Measurements from ENCODE around the gene CSNK1A1L.

The CSNK1A1L gene

GRCh38 chr13:37105251-37105714 lies at the start of gene CSNK1A1L:
TSS of gene CSNK1A1L (minus strand) at chr13:37105664. CDS start at chr13:37105256, 408 bp downstream.
- no peak for DNase-seq

DNA sequence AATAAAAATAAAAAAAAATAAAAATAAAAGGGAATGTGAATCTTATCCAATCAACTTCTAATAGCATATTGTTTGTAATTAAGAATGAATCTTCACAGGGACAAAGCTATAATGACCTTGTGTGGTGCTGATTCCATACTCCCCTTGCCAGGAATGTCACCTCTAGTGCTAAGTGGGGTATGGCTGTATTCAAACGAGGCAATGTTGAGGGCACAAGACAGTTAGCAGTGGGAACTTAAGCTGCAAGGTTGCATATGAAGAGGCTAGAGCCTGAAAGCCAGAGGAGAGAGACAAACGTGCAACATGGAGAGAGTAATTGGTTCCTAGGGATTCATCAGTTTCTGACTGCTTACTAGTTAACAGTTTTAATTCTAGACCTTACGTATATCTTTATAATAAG lies 43.9 kb upstream of the CSNK1A1L start:
- DNase-seq: no peak

DNA sequence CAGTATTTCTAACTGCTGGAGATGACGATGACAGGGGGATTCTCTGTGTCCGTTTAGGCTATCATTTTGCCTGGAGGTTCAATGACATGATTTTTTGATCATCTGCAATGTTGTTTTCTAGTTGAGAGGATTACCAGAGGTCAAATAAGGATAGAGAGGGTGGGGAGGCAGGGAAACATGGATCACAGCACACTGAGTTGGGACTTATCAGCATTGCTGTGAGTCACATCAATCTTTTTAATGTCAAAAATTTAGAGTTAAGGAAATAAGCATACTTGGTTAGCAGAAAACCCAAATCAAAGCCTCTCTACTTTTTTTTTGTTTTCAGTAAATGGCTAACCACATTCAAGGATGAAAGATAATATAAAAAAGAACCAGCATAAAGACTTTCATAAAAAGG lies 43.0 kb upstream of the CSNK1A1L start:
- DNase-seq: no peak

DNA sequence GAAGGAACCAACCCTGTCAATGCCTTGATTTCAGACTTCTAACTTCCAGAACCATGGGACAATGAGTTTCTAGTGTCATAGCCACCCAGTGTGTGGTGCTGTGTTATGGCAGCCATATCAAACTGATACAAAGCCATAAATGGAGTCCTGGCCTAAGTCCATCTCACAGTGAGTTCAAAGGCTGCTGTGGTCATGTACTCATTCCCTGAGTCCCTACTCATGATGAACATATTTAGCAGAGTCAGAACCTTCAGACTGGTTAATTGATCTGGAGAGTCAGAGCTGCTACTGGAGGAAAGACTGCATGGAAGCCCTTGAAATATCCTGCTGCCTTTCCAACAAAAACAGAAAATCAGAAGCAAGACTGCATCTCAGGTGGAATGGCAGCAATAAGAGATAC lies 39.2 kb upstream of the CSNK1A1L start:
- no peak for DNase-seq

DNA sequence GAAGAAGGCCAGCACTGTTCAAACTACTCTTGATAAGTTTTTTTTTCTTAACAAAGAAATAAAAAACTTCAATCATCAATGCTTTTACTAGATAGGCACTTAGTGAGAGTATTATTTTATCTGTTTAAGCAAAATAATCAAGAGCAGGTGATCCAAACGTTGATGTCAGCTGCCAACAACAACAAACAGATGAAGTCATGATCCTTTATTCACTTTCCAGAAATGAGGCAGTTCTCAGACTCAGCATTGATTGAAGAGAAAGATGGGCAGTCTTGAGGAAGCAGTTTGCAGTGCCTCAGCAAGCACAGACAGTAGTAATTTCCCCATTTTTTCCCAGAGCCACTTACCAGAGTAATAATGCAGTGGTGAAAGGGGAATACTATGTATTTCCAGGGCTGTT lies 38.4 kb upstream of the CSNK1A1L start:
- no peak for DNase-seq

- no peak for DNase-seq
These were observed 37.4 kb upstream of the CSNK1A1L start for GRCh38 chr13:37142877-37143276.

DNA sequence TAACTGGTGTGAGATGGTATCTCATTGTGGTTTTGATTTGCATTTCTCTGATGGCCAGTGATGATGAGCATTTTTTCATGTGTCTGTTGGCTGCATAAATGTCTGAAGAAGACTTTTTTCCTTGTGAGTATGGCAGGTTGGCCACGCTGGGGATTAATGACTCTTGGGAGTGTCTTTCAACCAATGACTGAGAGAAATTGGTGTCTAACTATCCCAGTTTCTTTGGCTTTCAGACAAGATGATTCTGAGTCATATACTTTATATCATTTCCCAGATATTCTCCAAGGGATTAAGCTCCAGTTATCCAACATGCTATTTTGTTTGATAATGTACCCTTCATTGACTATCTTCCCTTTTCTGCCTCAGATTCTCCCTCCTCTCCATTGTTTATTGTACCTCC lies 35.5 kb upstream of the CSNK1A1L start:
- no peak for DNase-seq

DNA sequence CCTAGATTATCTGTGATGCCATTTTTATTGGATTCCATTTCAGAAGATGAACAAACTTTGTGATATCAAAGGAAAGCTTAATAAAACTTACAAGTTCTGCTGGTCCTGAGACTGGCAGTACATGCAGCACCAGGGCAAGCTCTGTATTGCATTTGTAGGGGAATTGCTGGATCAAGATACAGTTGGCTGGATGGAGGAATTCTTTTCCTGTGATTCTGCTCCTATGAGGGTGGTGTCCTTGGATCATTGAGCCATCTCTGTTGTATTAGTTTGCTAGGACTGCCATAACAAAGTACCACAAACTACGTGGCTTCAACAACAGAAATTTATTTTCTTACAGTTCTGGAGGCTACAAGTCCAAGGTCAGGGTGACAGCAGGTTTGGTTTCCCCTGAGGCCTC lies 33.9 kb upstream of the CSNK1A1L start:
- no peak for DNase-seq

DNA sequence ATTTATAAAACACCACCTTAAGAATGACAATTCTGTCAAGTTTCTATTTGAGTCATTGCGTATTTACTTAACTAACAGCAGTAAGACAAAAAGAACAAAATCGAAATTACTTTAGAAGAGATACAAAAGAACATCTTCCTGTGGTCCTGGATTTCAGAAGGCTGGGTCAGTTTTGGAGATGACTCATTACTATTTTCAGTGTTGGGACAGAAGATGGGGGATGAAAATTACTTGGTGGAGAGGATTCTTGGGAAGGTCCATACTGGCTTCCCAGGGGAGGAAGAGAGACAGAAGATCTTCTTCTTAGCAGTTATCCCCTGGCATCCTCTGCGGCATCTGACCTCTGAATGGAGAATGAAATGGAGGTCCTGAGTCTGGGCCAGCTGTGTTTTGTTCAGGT lies 33.5 kb upstream of the CSNK1A1L start:
- DNase-seq: no peak

DNA sequence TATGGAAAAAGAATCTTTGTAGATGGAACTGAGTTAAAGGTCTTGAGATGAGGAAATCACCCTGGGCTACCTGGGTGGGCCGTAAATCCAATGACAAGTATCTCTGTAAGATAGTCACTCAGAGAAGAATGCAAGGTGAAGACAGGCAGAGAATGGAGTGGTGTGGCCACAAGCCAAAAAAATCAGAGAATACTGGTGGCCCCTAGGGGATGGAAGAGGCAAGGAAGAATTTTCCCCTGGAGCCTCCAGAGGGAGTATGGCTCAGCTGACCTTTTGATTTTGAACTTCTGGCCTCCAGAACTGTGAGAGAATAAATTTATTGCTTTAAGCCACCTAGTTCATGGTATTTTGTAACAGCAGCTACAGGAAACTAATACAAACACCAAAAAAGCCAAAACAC lies 32.7 kb upstream of the CSNK1A1L start:
- no peak for DNase-seq

- DNase-seq: no peak
These were observed 31.2 kb upstream of the CSNK1A1L start for GRCh38 chr13:37136633-37137032.

- DNase-seq: no peak
These were observed 30.7 kb upstream of the CSNK1A1L start for GRCh38 chr13:37136187-37136586.

- DNase-seq: no peak
These were observed 29.1 kb upstream of the CSNK1A1L start for GRCh38 chr13:37134411-37135041.

DNA sequence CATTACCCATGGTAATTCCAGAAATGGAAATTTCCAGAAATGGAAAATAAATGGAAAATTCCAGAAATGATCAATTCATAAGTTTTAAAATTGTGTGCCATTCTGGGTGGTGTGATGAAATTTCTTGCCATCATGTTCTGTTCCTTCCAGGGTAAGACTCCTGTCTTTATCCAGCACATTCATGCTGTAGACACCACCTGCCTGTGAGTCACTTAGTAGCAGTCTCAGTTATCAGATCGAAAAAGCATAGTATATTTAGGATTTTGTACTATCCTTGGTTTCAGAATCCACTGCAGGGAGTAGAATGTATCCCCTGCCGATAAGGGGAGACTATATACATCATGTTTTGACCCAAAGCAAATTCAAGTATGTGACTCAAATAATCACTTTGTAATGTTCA lies 26.7 kb upstream of the CSNK1A1L start:
- DNase-seq: no peak

GRCh38 chr13:37131092-37131491 lies 25.6 kb upstream of the CSNK1A1L start:
- no peak for DNase-seq

- peak in 1 of 56 donors; percentile 1 for DNase-seq
These were observed 24.4 kb upstream of the CSNK1A1L start for GRCh38 chr13:37129866-37130265.

- peak in 13 of 56 donors; percentile 1 to 27 (median 7) for DNase-seq
These were observed 22.3 kb upstream of the CSNK1A1L start for GRCh38 chr13:37127691-37128241.

GRCh38 chr13:37123337-37123736 lies 17.9 kb upstream of the CSNK1A1L start:
- DNase-seq: no peak

DNA sequence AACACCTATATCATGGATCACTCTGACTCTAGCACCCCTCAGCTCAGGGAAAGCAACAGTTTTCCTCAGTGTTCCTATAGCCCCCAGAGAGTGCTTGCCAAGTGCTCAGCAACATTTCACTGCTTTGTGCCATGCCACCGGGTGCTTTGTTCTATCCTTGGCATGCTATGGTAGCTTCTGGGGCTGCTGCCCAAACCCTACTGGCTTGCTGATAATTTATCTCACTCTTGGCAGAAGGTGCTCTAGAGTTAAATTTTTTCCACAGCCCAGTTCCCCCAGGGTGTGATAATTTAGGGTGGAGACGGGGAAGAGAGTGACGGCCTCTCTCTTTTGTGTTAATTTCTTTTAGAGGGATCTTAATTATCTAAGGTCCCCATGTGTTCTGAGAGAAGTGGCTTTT lies 12.6 kb upstream of the CSNK1A1L start:
- DNase-seq: peak in 14 of 56 donors; percentile 0 to 33 (median 11)

DNA sequence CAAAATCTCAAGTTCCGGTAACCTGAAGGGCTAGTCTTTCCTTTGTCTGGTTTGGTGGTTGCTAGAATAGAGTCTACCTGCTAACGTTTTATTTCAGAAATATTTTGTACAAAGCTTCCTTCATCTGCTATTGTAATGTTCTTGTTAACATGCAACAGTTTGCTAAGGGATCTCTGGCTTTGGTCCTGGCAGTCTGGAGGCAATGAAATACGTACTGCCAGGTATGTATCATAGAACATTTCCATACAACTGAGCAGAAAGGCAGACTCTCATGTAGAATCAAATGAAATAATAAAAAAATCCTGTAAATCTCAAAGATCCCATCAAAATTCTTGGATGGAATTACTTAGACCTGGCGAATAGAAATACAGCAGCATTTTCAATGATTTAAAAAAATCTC lies 8.8 kb upstream of the CSNK1A1L start:
- no peak for DNase-seq

DNA sequence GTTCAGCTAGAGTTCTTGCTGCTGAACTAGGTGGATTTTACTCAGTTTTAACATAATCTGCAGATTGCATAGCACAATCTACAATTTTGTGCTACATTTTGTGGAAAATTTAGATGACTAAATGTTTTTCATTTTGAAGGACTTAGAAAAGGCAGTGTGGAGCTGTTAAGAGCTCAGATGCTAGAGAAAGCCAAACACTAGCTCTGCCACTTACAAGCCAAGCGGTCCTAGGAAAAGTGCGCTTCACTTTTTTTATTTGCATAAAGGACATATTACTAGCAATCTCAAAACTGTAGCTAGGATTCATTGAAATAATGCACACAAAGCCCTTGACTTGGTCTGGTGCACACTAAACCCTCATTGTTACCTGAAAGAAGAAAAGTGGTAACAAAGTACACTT lies 8.1 kb upstream of the CSNK1A1L start:
- no peak for DNase-seq

DNA sequence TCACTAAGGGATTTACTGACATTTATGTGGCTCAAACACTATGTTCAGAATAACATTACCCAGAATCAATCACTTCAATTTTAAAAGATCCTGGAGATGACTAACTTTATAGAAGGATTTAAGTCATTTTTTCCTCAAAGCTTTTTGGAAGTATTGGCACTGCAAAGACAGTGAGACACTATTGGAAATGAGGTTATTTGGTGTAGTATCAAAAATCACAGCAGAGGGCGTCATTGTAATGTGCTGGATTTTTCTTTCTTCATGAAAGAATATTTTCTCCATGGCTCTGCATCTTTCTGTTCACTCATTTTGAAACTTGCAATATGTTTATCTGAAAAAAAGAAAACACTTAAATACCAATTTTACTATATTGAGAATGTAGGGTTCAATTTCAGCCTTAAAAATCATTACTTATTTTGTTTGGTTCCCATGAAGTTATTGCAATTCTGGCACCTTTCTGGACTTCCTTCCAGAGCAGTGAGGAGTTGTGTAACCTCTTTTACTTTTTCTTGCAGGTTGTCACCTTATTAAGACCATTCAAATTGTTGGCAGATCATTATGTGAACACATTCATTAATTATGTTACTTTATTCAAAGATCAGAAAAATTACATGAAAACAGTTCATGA lies 3.7 kb upstream of the CSNK1A1L start:
- DNase-seq: peak in 1 of 56 donors; percentile 8

DNA sequence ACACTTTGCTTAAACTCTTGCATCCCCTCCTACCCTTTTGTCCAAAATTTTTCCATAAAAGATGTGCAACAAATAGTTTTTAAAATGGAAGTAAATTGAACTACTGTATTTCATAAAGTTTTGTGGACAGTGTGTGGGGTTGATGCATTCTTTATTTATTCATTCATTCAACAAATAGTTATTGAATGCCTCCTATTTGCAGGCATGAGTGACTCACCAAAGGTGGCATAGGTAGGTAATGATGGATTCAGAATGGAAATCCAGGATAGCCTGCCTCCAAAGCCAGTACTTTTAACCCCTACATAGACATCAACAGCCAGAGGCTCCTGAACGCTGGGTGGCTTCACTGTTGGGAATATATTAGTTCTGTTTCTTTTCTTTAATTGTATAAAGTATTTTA lies 2.4 kb upstream of the CSNK1A1L start:
- DNase-seq: no peak

All from nucleus accumbens (tissue), 56 donors.